WERI-Rb-1 (cell line): ENCODE results near the gene CAMKMT.

Source experiments
- DNase-seq: peaks from one replicate; pipeline ENCODE4 v3.0.0-alpha.2; 2020
- H3K27ac ChIP-seq: fragments of 250-450 bp; sonication (Bioruptor Pico); 2 replicates; pipeline ENCODE4 v1.5.1; 2020; ENCODE audit warnings: mild to moderate bottlenecking, moderate library complexity
- H3K27me3 ChIP-seq: fragments of 250-450 bp; sonication (Bioruptor Pico); 2 replicates; pipeline ENCODE4 v1.5.1; 2021; ENCODE audit warnings: mild to moderate bottlenecking, low read depth, moderate library complexity; ENCODE audit not compliant: insufficient read depth, severe bottlenecking
- H3K36me3 ChIP-seq: fragments of 250-450 bp; sonication (Bioruptor Pico); 2 replicates; pipeline ENCODE4 v1.5.1; 2020; ENCODE audit warnings: mild to moderate bottlenecking, moderate library complexity
- H3K4me3 ChIP-seq: 2 replicates; pipeline ENCODE4 v1.5.1; 2011; ENCODE audit warnings: low read depth, mild to moderate bottlenecking, control low read depth, low read length
- H3K9me3 ChIP-seq: fragments of 250-450 bp; sonication (Bioruptor Pico); 2 replicates; pipeline ENCODE4 v1.5.1; 2021; ENCODE audit warnings: mild to moderate bottlenecking, moderate library complexity; ENCODE audit not compliant: severe bottlenecking
- CTCF ChIP-seq: IDR thresholded peaks from 2 replicates; pipeline ENCODE4 v1.5.1; 2011; ENCODE audit warnings: low read depth, mild to moderate bottlenecking, control low read depth, inconsistent platforms, low read length

CAMKMT gene

GRCh38 chr2:44543773-44544725 lies 182.3 kb downstream of the CAMKMT start:
- Histone ChIP-seq H3K9me3 (no peaks in the 10 kb centered on the region), H3K36me3 (no peaks in the 10 kb centered on the region), H3K4me3 (no peak overlapping the region), H3K27me3 (no peaks in the 10 kb centered on the region), H3K27ac (no peak overlapping the region)
- no peak for DNase-seq
- no peak for TF ChIP-seq CTCF

GRCh38 chr2:44545005-44545404 lies 183.3 kb downstream of the CAMKMT start:
- Histone ChIP-seq H3K9me3 (no peaks in the 10 kb centered on the region), H3K27me3 (no peaks in the 10 kb centered on the region), H3K27ac (no peak overlapping the region), H3K36me3 (no peaks in the 10 kb centered on the region), H3K4me3 (no peak overlapping the region)
- no peak for DNase-seq
- no peak for TF ChIP-seq CTCF

GRCh38 chr2:44546459-44547127 lies 184.8 kb downstream of the CAMKMT start:
- Histone ChIP-seq H3K27ac (no peak overlapping the region), H3K27me3 (no peaks in the 10 kb centered on the region), H3K4me3 (no peak overlapping the region), H3K36me3 (no peaks in the 10 kb centered on the region), H3K9me3 (no peaks in the 10 kb centered on the region)
- DNase-seq = no peak
- TF ChIP-seq CTCF = no peak

GRCh38 chr2:44547718-44548117 lies 186.0 kb downstream of the CAMKMT start:
- TF ChIP-seq CTCF = no peak
- Histone ChIP-seq H3K27ac (no peak overlapping the region), H3K27me3 (no peaks in the 10 kb centered on the region), H3K9me3 (no peaks in the 10 kb centered on the region), H3K4me3 (no peak overlapping the region), H3K36me3 (no peaks in the 10 kb centered on the region)
- DNase-seq = no peak

- Histone ChIP-seq H3K4me3 (no peak overlapping the region), H3K9me3 (no peaks in the 10 kb centered on the region), H3K27me3 (no peaks in the 10 kb centered on the region), H3K27ac (no peak overlapping the region), H3K36me3 (no peaks in the 10 kb centered on the region)
- TF ChIP-seq CTCF = no peak
- no peak for DNase-seq
These were observed 186.7 kb downstream of the CAMKMT start for GRCh38 chr2:44548221-44549098.
